ENCODE results near the gene HRH3. TPM values are rescaled to one million over a fixed set of nuclear protein-coding genes. Genes with fewer than 3 reads are reported as not detected.

HRH3 gene
- polyA plus RNA-seq, 1 donor from 2014 or later = 2.8 TPM

GRCh38 chr20:62237801-62238568, 17.9 kb upstream of the HRH3 start, which contains the start of gene OSBPL2:
TSS of gene OSBPL2 (plus strand) at chr20:62238521. CDS start at chr20:62256185, 17,664 bp downstream.
- Histone ChIP-seq H3K79me2 (replicated peaks; ENCODE audit: insufficient read depth, low read length) (peaks cover 41% of the 10 kb centered on the region), H3K4me3 (ENCODE audit: low read length) (peak within 1 kb of the TSS; percentile 87), H4K20me1 (ENCODE audit: insufficient read depth) (no peaks in the 10 kb centered on the region), H3K27me3 (ENCODE audit: insufficient read depth, low read depth, low read length) (no peaks in the 10 kb centered on the region), H3F3A (ENCODE audit: insufficient read depth, low read length, poor library complexity, severe bottlenecking) (no peaks in the 10 kb centered on the region), H3K27ac (ENCODE audit: low read length) (peak within 1 kb of the TSS; percentile 91), H3K9ac (ENCODE audit: low read length) (peak within 1 kb of the TSS; percentile 75), H3K36me3 (ENCODE audit: insufficient read depth, low read length) (no peaks in the 10 kb centered on the region), H2AFZ (ENCODE audit: low read depth, low read length) (peak within 1 kb of the TSS; percentile 19), H3K4me2 (ENCODE audit: low read length) (peak within 1 kb of the TSS; percentile 86), H3K9me3 (ENCODE audit: low read length) (no peaks in the 10 kb centered on the region), H3K9me2 (ENCODE audit: insufficient read depth, low read length) (no peaks in the 10 kb centered on the region)
- peak; percentile 72 for TF ChIP-seq POLR2AphosphoS5 (IDR thresholded peaks at IDR 0.05)
- peak; percentile 32 for TF ChIP-seq MXI1 (conservative IDR thresholded peaks at IDR 0.05; ENCODE audit: poor library complexity, severe bottlenecking)
- no peak for TF ChIP-seq REST (IDR thresholded peaks at IDR 0.05; ENCODE audit: borderline replicate concordance)

GRCh38 chr20:62237514-62237800, 17.4 kb upstream of the HRH3 start:
- Histone ChIP-seq H3K4me2 (ENCODE audit: low read length) (peak overlapping the region; percentile 68), H3K4me3 (ENCODE audit: low read length) (peak overlapping the region; percentile 57), H3F3A (ENCODE audit: insufficient read depth, low read length, poor library complexity, severe bottlenecking) (no peaks in the 10 kb centered on the region), H2AFZ (ENCODE audit: low read depth, low read length) (no peak overlapping the region), H3K9me3 (ENCODE audit: low read length) (no peaks in the 10 kb centered on the region), H3K36me3 (ENCODE audit: insufficient read depth, low read length) (no peaks in the 10 kb centered on the region), H3K27ac (ENCODE audit: low read length) (peak overlapping the region; percentile 91), H3K9me2 (ENCODE audit: insufficient read depth, low read length) (no peaks in the 10 kb centered on the region), H3K79me2 (replicated peaks; ENCODE audit: insufficient read depth, low read length) (peaks cover 36% of the 10 kb centered on the region), H3K27me3 (ENCODE audit: insufficient read depth, low read depth, low read length) (no peaks in the 10 kb centered on the region), H3K9ac (ENCODE audit: low read length) (peak overlapping the region; percentile 75), H4K20me1 (ENCODE audit: insufficient read depth) (no peaks in the 10 kb centered on the region)
- TF ChIP-seq EZH2 (IDR thresholded peaks at IDR 0.05; ENCODE audit: borderline replicate concordance, insufficient read depth, low read length, poor library complexity, severe bottlenecking) (no peak), RAD21 (conservative IDR thresholded peaks at IDR 0.05) (no peak), REST (IDR thresholded peaks at IDR 0.05; ENCODE audit: borderline replicate concordance) (no peak), POLR2AphosphoS5 (IDR thresholded peaks at IDR 0.05) (no peak), MXI1 (conservative IDR thresholded peaks at IDR 0.05; ENCODE audit: poor library complexity, severe bottlenecking) (no peak), SMC3 (conservative IDR thresholded peaks at IDR 0.05; ENCODE audit: poor library complexity) (no peak), CTCF (IDR thresholded peaks at IDR 0.05; ENCODE audit: poor library complexity, severe bottlenecking) (no peak), TAF1 (IDR thresholded peaks at IDR 0.05; ENCODE audit: low read depth) (no peak), EP300 (conservative IDR thresholded peaks at IDR 0.05; ENCODE audit: poor library complexity, severe bottlenecking) (no peak)
